ENCODE measurements around the gene RTTN. TPM values are rescaled to one million over a fixed set of nuclear protein-coding genes. Genes with fewer than 3 reads are reported as not detected.
"Not testable (repeated sequence)": the region's sequence is repeated elsewhere in the genome, so short reads cannot be mapped to it uniquely, and the experiment has no call there.

The RTTN gene
- polyA plus RNA-seq, 3 donors: 0.22 to 2.7 (median 0.25) TPM

DNA sequence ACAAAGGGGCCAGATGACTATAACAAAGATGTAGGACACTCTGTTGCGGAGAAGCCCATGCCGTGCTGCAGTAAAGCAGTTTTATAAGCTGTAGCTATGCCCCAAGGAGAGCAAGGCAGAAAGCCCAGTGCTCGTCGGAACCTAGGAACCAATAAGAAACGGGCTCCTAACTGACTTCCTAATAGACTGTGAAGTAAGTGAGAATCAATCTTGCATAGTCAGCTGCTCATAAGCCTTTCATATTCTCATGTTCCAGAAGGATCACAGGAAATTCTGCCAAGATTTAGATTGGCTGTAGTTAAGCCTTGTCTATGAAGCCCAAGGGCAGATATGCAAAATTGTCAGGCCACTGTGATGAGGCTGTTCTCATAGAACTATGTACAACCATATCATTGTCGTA lies 98.4 kb downstream of the RTTN start:
- peaks cover 69 to 84% of the 10 kb centered on the region in 2 donors for H3K36me3 Mint-ChIP-seq
- intact Hi-C loops (cut with micrococcal nuclease): no loop called here
- no peaks in the 10 kb centered on the region for H3K4me1 Mint-ChIP-seq

GRCh38 chr18:70102854-70103253 lies 102.6 kb downstream of the RTTN start:
- H3K9ac ChIP-seq (ENCODE audit: insufficient read depth, low read length, poor library complexity, severe bottlenecking); H3K27me3 Mint-ChIP-seq (ENCODE audit: low read depth in 3 of 3); H3K4me3 Mint-ChIP-seq; H4K20me1 ChIP-seq (ENCODE audit: insufficient read depth, low read length); H3K4me1 ChIP-seq (ENCODE audit: control insufficient read depth in 1 of 2, insufficient read depth in 2 of 2, low read length in 2 of 2); H3K4me1 Mint-ChIP-seq; H3K27me3 ChIP-seq (ENCODE audit: control insufficient read depth in 2 of 2, insufficient read depth in 2 of 2, low read length in 2 of 2); H3K4me3 ChIP-seq (replicated peaks in 1 of 3; ENCODE audit: low read depth in 2 of 3, low read length in 3 of 3); intact Hi-C loops (cut with micrococcal nuclease); H3K4me2 ChIP-seq (replicated peaks; ENCODE audit: extremely low read depth, low read length, poor library complexity, severe bottlenecking); H3K27ac Mint-ChIP-seq; H3K27ac ChIP-seq (ENCODE audit: low read depth in 1 of 2, low read length in 2 of 2); DNase-seq; H3K79me2 ChIP-seq (ENCODE audit: insufficient read depth, low read length); H2AFZ ChIP-seq (ENCODE audit: insufficient read depth, low read depth, low read length, poor library complexity, severe bottlenecking): not testable (repeated sequence)
- peaks cover 12 to 14% of the 10 kb centered on the region in 2 donors for H3K9me3 ChIP-seq (replicated peaks in 1 of 2; ENCODE audit: control insufficient read depth in 1 of 2, insufficient read depth in 1 of 2, low read length in 2 of 2)
- H3K36me3 ChIP-seq (replicated peaks in 1 of 2; ENCODE audit: control insufficient read depth in 1 of 2, insufficient read depth in 2 of 2, low read length in 2 of 2): peaks cover 18 to 24% of the 10 kb centered on the region in 2 donors
- peaks cover 37 to 50% of the 10 kb centered on the region in 2 donors for H3K36me3 Mint-ChIP-seq
- 93% methylated on average over 22 of the region's 22 CpGs for WGBS (ENCODE audit: insufficient coverage)
- H3K9me3 Mint-ChIP-seq: peaks cover 31 to 49% (median 42%) of the 10 kb centered on the region in 7 donors

More for the DNA sequence above, 98.4 kb downstream of the RTTN start:
- no peak overlapping the region for H3K4me3 ChIP-seq (replicated peaks in 1 of 3; ENCODE audit: low read depth in 2 of 3, low read length in 3 of 3)
- H3K4me2 ChIP-seq (replicated peaks; ENCODE audit: extremely low read depth, low read length, poor library complexity, severe bottlenecking): no peak overlapping the region
- TF ChIP-seq CTCF (IDR thresholded peaks at IDR 0.05): no peak
- no peak overlapping the region for H3K9ac ChIP-seq (ENCODE audit: insufficient read depth, low read length, poor library complexity, severe bottlenecking)
- no peaks in the 10 kb centered on the region for H3K27me3 Mint-ChIP-seq (ENCODE audit: low read depth in 3 of 3)
- no peaks in the 10 kb centered on the region for H3K27me3 ChIP-seq (ENCODE audit: control insufficient read depth in 2 of 2, insufficient read depth in 2 of 2, low read length in 2 of 2)
- WGBS (ENCODE audit: insufficient coverage): no CpG with 5 or more reads among the region's 6 CpGs
- H3K27ac ChIP-seq (ENCODE audit: low read depth in 1 of 2, low read length in 2 of 2): no peak overlapping the region
- no peak for DNase-seq
- H3K4me3 Mint-ChIP-seq: no peak overlapping the region
- no peak overlapping the region for H2AFZ ChIP-seq (ENCODE audit: insufficient read depth, low read depth, low read length, poor library complexity, severe bottlenecking)
- H3K79me2 ChIP-seq (ENCODE audit: insufficient read depth, low read length): no peaks in the 10 kb centered on the region
- H4K20me1 ChIP-seq (ENCODE audit: insufficient read depth, low read length): no peaks in the 10 kb centered on the region
- peaks cover 18 to 47% of the 10 kb centered on the region in 2 donors for H3K36me3 ChIP-seq (replicated peaks in 1 of 2; ENCODE audit: control insufficient read depth in 1 of 2, insufficient read depth in 2 of 2, low read length in 2 of 2)
- no peaks in the 10 kb centered on the region for H3K4me1 ChIP-seq (ENCODE audit: control insufficient read depth in 1 of 2, insufficient read depth in 2 of 2, low read length in 2 of 2)
- no peak overlapping the region for H3K27ac Mint-ChIP-seq
- H3K9me3 ChIP-seq (replicated peaks in 1 of 2; ENCODE audit: control insufficient read depth in 1 of 2, insufficient read depth in 1 of 2, low read length in 2 of 2): peaks cover 12 to 21% of the 10 kb centered on the region in 2 donors
- peaks cover 22 to 40% (median 32%) of the 10 kb centered on the region in 7 donors for H3K9me3 Mint-ChIP-seq

Data from CD14-positive monocyte (primary cell).